ENCODE measurements around the gene MRPS27.

Gene MRPS27

GRCh38 chr5:72290356-72291133, 29.5 kb downstream of the MRPS27 start:
- no peak for DNase-seq (ENCODE audit: low spot score)
- in situ Hi-C loops (cut with MboI; ENCODE audit: low sequenced_read_pairs, unreplicated experiment): no loop called here
- TF ChIP-seq CTCF (IDR thresholded peaks at IDR 0.05; ENCODE audit: borderline replicate concordance, control extremely low read depth, extremely low read depth, insufficient read depth, missing control alignments): no peak

DNA sequence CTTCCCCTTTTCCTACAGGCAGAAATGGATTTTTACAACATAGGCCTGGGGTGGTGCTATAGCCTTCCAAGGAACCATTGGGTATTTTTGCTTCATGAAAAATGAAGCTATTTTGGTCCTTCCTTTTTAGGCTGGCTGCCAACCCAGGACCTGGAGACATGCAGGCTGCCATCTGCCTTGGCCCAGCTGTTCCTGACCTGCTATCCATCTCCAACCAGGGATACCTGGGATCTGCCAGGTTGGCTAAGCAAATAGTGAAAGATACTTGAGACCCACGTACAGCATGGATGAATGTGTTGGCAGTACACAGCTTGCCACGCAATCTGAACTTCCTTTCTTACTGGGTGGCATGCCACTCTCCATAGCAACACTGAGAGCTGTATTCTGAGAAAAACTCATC, 31.1 kb downstream of the MRPS27 start:
- in situ Hi-C loops (cut with MboI; ENCODE audit: low sequenced_read_pairs, unreplicated experiment): no loop called here
- no peak for DNase-seq (ENCODE audit: low spot score)
- no peak for TF ChIP-seq CTCF (IDR thresholded peaks at IDR 0.05; ENCODE audit: borderline replicate concordance, control extremely low read depth, extremely low read depth, insufficient read depth, missing control alignments)

GRCh38 chr5:72286798-72287197, 33.2 kb downstream of the MRPS27 start:
- DNase-seq (ENCODE audit: low spot score): no peak
- in situ Hi-C loops (cut with MboI; ENCODE audit: low sequenced_read_pairs, unreplicated experiment): no loop called here
- TF ChIP-seq CTCF (IDR thresholded peaks at IDR 0.05; ENCODE audit: borderline replicate concordance, control extremely low read depth, extremely low read depth, insufficient read depth, missing control alignments): no peak

- in situ Hi-C loops (cut with MboI; ENCODE audit: low sequenced_read_pairs, unreplicated experiment): no loop called here
- no peak for TF ChIP-seq CTCF (IDR thresholded peaks at IDR 0.05; ENCODE audit: borderline replicate concordance, control extremely low read depth, extremely low read depth, insufficient read depth, missing control alignments)
- no peak for DNase-seq (ENCODE audit: low spot score)
Observed at GRCh38 chr5:72285424-72285821, 34.6 kb downstream of the MRPS27 start.

DNA sequence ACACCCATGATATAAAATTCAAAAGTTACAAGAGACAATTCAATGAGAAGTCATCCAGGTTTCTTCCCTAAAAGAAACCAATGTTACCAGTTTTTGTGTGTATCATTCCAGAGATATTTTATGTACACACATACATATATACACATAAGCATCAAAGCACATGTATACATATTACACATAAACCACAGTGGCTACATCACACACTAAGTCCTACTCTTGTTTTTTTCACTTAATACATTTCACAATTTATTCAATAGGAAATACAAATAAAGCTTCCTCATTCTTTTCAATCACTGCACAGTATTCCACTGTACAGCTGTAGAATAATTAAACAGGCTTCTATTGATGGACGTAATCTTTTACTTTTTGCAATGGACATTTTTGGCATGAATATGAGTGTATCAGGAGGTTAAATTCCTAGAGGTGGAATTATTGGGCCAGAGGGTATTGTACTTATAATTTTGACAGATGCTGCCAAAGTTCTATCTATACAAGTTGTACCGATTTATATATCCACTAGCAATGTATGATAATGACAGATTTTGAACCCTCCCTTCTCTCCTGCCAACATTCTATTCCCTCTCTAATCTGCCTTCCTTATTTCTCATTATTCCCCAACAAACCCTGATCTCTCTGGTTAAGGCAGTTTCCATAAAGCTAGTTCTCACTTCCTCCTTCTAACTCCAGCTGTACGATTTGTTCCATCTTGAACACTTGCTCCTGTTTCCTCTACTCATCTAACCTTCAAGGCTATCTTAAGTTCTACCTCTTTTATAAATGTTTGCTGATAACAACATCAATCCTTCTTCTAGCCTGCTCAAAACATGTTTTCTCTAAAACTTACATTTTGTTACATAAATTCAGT, 35.2 kb downstream of the MRPS27 start:
- no peak for TF ChIP-seq CTCF (IDR thresholded peaks at IDR 0.05; ENCODE audit: borderline replicate concordance, control extremely low read depth, extremely low read depth, insufficient read depth, missing control alignments)
- in situ Hi-C loops (cut with MboI; ENCODE audit: low sequenced_read_pairs, unreplicated experiment): no loop called here

GRCh38 chr5:72283358-72283757, 36.7 kb downstream of the MRPS27 start:
- no peak for DNase-seq (ENCODE audit: low spot score)
- no peak for TF ChIP-seq CTCF (IDR thresholded peaks at IDR 0.05; ENCODE audit: borderline replicate concordance, control extremely low read depth, extremely low read depth, insufficient read depth, missing control alignments)
- in situ Hi-C loops (cut with MboI; ENCODE audit: low sequenced_read_pairs, unreplicated experiment): no loop called here

More for the DNA sequence above, 35.2 kb downstream of the MRPS27 start:
- DNase-seq (ENCODE audit: low spot score): no peak

All from GM13976 (cell line).